Adrenal gland (tissue), 12 donors: ENCODE data around the gene RALGAPA1. TPM values are rescaled to one million over a fixed set of nuclear protein-coding genes. Genes with fewer than 3 reads are reported as not detected.
A peak's percentile ranks its signal among the peaks of the same experiment; 100 is the strongest.
"Not testable (repeated sequence)": the region's sequence is repeated elsewhere in the genome, so short reads cannot be mapped to it uniquely, and the experiment has no call there.

Source experiments
- DNase-seq, 7 donors: peaks; one replicate each; pipeline ENCODE4 v3.0.0-alpha.2; 2019 to 2020
- H3K27ac ChIP-seq, 5 donors: fragments of 200-600 bp; sonication (generic) in 4 of 5; 1 replicate in 3 of 5; 2 replicates in 2 of 5; pipeline versions ENCODE4 v1.5.1 to v1.8.0; 2016 to 2020; ENCODE audit warnings: mild to moderate bottlenecking in 1 of 5
- H3K27me3 ChIP-seq: fragments of 200-600 bp; 2 replicates; pipeline ENCODE4 v1.8.0; 2021
- H3K36me3 ChIP-seq, 2 donors: fragments of 200-600 bp; replicated peaks in 1 of 2; 1 replicate in 1 of 2; 2 replicates in 1 of 2; pipeline versions ENCODE4 v1.5.1 to v1.8.0; 2018 to 2022
- H3K4me1 ChIP-seq, 2 donors: fragments of 200-600 bp; replicated peaks in 1 of 2; 1 replicate in 1 of 2; 2 replicates in 1 of 2; pipeline versions ENCODE4 v1.5.1 to v1.8.0; 2018 to 2021
- H3K4me3 ChIP-seq, 4 donors: fragments of 200-600 bp; sonication (generic) in 3 of 4; one replicate each; pipeline ENCODE4 v1.5.1; 2016 to 2018
- H3K9me3 ChIP-seq, 3 donors: fragments of 200-600 bp; sonication (generic) in 1 of 3; replicated peaks in 1 of 3; 1 replicate in 2 of 3; 2 replicates in 1 of 3; pipeline versions ENCODE4 v1.5.1 to v1.8.0; 2016 to 2021
- POLR2A ChIP-seq, 2 donors: fragments of 450-650 bp; IDR thresholded peaks; one replicate each; pipeline ENCODE4 v1.6.1; 2017; ENCODE audit warnings: antibody characterized with exemption in 2 of 2, mild to moderate bottlenecking in 2 of 2, moderate library complexity in 1 of 2
- WGBS, 4 donors: extraction: QIAGEN DNeasy Blood & Tissue Kit in 2 of 4; methylation state at CpG; one replicate each; pipeline versions ENCODE4 v1.1.5 to v1.1.7; 2013 to 2017; 5-methylcytosine and 5-hydroxymethylcytosine counted together
- intact Hi-C, 2 donors: fragments of 100-400 bp; cut with DNase I; formaldehyde crosslinking; loops; one replicate each; pipeline versions ENCODE4 v1.14.1 to v1.15.0; 2022 to 2023
- polyA plus RNA-seq, 3 donors: library from polyadenylated mRNA; stranded (reverse); fragments of 200-250 nt in 2 of 3; fragments of 350-450 nt in 1 of 3; fragmentation: Illumina TruSeq in 1 of 3; extraction: RNeasy Lipid Tissue Mini Kit (QIAGEN cat#74804) in 1 of 3; gene quantifications; one replicate each; pipeline ENCODE4 v1.2.3, GENCODE V29; 2013 to 2014
- total RNA-seq, 9 donors: library from RNA; depleted of rRNA in 4 of 9; stranded (reverse); fragments of >200 nt in 4 of 9; fragments of 120-200 nt in 1 of 9; fragmentation: NEBNext Ultra II Directional in 1 of 9; extraction: Animal tissue kit (Norgen Biotek cat#: 25700) in 1 of 9; gene quantifications; one replicate each; pipeline versions ENCODE4 v1.1.0 to v1.2.4, GENCODE V29; 2013 to 2023
- TF ChIP-seq, protein P1 (sequence below), 6 experiments: fragments of 450-650 bp in 4 of 6; fragments of 200-600 bp in 2 of 6; sonication (generic) in 1 of 6; IDR thresholded peaks; 1 replicate in 5 of 6; 2 replicates in 1 of 6; pipeline versions ENCODE4 v1.5.1 to v1.8.0; 2016 to 2021; ENCODE audit warnings: antibody characterized with exemption in 6 of 6, mild to moderate bottlenecking in 2 of 6, moderate library complexity in 1 of 6
- donor health status: healthy with polysubstance abuse.
- donor health status: Bipolar disorder and iron deficiency.
- donor health status: DM: yes; HTN: yes; CAD: no.
- donor health status: DM: no; HTN: no; CAD: no.
- donor health status: DM: no; HTN: no; CAD: no.
- donor health status: DM: yes; HTN: yes; CAD: no.

The RALGAPA1 gene
- total and polyA plus RNA-seq, 12 donors = 31.7 to 116 (median 64.8) TPM

DNA sequence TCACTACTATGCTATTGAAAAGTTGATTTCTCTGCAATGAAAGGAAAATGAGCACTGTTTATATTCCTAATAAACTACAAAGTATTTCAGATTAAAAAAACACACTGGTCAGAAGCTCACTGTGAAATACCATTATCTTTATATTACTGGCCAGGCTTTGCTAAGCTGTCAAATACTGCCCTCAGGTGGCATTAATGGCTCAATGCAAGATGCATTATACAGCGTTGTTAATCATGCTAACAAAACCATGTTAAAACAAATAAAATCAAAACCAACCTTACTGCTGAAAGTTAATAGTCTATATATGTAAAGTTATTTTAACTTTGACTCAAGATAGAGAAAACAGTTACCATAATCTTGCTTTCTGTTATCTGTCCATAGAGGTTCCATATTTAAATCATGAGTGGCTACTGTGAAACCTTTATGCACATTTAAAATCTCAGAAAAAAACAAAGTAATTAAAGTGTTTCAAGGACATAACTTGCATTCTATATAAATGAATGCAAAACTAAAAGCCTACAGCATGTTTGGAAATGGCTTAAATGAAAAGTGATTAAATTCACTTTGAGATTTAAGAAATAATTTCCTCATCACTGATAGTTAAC lies 121.7 kb downstream of the RALGAPA1 start:
- Histone ChIP-seq H3K36me3 (peaks cover 0 to 15% of the 10 kb centered on the region in 2 donors), H3K9me3 (no peaks in the 10 kb centered on the region), H3K4me1 (peaks cover 0 to 3% of the 10 kb centered on the region in 2 donors), H3K27me3 (no peaks in the 10 kb centered on the region), H3K27ac (no peak overlapping the region), H3K4me3 (no peak overlapping the region)
- DNase-seq = peak in 4 of 7 donors; percentile 20 to 46 (median 30)
- WGBS, 4 donors = 3 to 8% (median 5%) methylated on average over 1 of the region's 1 CpG
- intact Hi-C loops = loop anchor here in 1 of 2 donors (10.0 kb wide), 1 partner anchor 273 kb away; no protein-coding TSS in a partner anchor
- TF ChIP-seq, protein P1, sequence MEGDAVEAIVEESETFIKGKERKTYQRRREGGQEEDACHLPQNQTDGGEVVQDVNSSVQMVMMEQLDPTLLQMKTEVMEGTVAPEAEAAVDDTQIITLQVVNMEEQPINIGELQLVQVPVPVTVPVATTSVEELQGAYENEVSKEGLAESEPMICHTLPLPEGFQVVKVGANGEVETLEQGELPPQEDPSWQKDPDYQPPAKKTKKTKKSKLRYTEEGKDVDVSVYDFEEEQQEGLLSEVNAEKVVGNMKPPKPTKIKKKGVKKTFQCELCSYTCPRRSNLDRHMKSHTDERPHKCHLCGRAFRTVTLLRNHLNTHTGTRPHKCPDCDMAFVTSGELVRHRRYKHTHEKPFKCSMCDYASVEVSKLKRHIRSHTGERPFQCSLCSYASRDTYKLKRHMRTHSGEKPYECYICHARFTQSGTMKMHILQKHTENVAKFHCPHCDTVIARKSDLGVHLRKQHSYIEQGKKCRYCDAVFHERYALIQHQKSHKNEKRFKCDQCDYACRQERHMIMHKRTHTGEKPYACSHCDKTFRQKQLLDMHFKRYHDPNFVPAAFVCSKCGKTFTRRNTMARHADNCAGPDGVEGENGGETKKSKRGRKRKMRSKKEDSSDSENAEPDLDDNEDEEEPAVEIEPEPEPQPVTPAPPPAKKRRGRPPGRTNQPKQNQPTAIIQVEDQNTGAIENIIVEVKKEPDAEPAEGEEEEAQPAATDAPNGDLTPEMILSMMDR (IDR thresholded peaks at IDR 0.05) = peak; percentile 55 to 85 (median 68)
- no peak for TF ChIP-seq POLR2A (IDR thresholded peaks at IDR 0.05)

DNA sequence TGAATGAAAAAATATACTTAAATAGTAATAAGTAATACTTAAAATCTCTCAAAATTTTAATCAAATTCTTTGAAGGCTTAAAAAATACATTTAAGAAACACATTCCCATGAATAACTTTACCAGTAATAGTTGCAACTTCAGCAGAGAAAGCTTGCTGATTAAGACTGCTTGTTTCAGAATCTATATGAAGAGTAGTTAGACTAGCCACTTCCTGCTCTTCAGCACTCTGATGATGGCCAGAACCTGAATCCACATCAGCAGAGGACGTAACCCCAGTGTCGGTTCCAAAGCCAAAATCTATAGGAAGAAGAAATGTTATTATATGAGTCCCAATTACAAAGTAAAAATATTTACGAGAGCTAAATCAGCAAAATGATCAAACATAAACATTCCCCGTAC lies 125.4 kb downstream of the RALGAPA1 start:
- H3K36me3 ChIP-seq, H3K4me3 ChIP-seq, DNase-seq, H3K4me1 ChIP-seq, H3K9me3 ChIP-seq, H3K27ac ChIP-seq, H3K27me3 ChIP-seq: not testable (repeated sequence)
- WGBS, 4 donors = 86 to 95% (median 93%) methylated on average over 4 of the region's 4 CpGs
- intact Hi-C loops = loop anchor here in 1 of 2 donors (10.0 kb wide), 1 partner anchor 269 kb away; no protein-coding TSS in a partner anchor

DNA sequence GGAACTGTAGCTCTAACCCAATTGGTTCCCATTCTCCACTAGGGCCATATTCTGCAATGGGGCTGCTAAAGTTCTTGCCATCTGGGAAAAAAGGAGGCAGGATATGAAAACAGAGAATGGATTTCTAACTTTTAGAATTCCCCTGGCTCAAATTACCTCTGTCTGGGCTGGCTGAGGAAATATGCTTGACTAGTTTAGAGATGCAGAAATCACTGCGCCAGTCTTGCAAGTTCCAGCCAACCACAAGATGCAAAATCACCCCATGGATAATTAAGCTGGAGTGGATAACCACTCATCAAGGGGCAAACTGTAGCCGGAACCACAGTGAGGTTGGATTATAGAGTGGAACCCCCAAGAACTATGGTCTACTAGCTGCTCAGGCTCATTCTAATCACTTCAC lies 126.3 kb downstream of the RALGAPA1 start:
- WGBS, 4 donors = 89 to 94% (median 91%) methylated on average over 2 of the region's 2 CpGs
- Histone ChIP-seq H3K9me3 (no peaks in the 10 kb centered on the region), H3K27me3 (no peaks in the 10 kb centered on the region), H3K27ac (no peak overlapping the region), H3K36me3 (peaks cover 0 to 1% of the 10 kb centered on the region in 2 donors), H3K4me3 (no peak overlapping the region), H3K4me1 (no peaks in the 10 kb centered on the region)
- TF ChIP-seq, protein P1 (IDR thresholded peaks at IDR 0.05) = no peak
- no peak for TF ChIP-seq POLR2A (IDR thresholded peaks at IDR 0.05)
- intact Hi-C loops = loop anchor here in 1 of 2 donors (10.0 kb wide), 1 partner anchor 268 kb away; no protein-coding TSS in a partner anchor
- no peak for DNase-seq

DNA sequence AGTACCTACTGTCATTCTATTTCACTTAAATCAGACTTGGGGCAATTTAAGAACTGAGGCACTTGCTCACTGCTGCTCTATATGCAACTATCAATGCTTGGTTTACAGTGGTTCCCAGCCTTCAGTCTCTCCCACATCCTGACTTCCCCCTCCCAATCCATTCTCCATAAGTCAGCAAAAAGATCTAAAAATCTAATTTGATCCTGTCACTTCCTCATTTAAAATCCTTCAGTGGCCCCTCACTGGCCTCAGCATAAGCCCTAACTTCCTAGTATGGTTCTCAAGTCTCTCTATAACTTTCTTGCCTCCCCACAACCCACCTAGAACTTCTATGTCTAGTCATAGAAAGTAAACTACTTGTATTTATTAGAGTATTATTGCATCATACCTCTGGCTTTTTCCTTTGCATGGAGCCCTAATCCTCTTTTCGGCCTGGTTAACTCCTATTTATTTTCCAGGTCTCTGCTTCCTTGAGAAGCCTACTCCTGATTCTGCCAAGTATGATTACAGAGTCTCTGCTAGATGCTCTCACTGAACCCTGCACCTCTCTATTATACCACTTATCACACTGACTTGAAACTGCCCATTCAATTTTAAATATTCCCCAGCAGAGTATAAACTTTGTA lies 130.6 kb downstream of the RALGAPA1 start:
- Histone ChIP-seq H3K4me3 (no peak overlapping the region), H3K9me3 (no peaks in the 10 kb centered on the region), H3K4me1 (no peaks in the 10 kb centered on the region), H3K36me3 (peaks cover 0 to 24% of the 10 kb centered on the region in 2 donors), H3K27me3 (no peaks in the 10 kb centered on the region), H3K27ac (no peak overlapping the region)
- no peak for TF ChIP-seq POLR2A (IDR thresholded peaks at IDR 0.05)
- TF ChIP-seq, protein P1 (IDR thresholded peaks at IDR 0.05) = no peak
- no peak for DNase-seq
- intact Hi-C loops = no loop called here
- 89 to 98% (median 92%) methylated on average over 1 of the region's 1 CpG for WGBS, 4 donors
